GM23248 (cell line): ENCODE measurements around the gene PCDHB6. TPM values are rescaled to one million over a fixed set of nuclear protein-coding genes. Genes with fewer than 3 reads are reported as not detected.
"Not testable (repeated sequence)": the region's sequence is repeated elsewhere in the genome, so short reads cannot be mapped to it uniquely, and the experiment has no call there.

ENCODE experiments used
- DNase-seq: peaks from one replicate; pipeline ENCODE4 v3.0.0-alpha.2; 2015
- H2AFZ ChIP-seq: fragments of 200-600 bp; sonication (generic); 2 replicates; pipeline ENCODE4 v1.6.1; 2016; ENCODE audit warnings: antibody characterized with exemption
- H3F3A ChIP-seq: fragments of 200-600 bp; sonication (generic); 2 replicates; pipeline ENCODE4 v1.6.1; 2016; ENCODE audit warnings: mild to moderate bottlenecking, antibody characterized with exemption, mixed run types; ENCODE audit not compliant: insufficient read depth
- H3K27ac ChIP-seq: fragments of 200-600 bp; sonication (generic); 2 replicates; pipeline ENCODE4 v1.5.1; 2016; ENCODE audit warnings: mild to moderate bottlenecking
- H3K27me3 ChIP-seq: fragments of 200-600 bp; sonication (generic); replicated peaks from 2 replicates; pipeline ENCODE4 v1.6.1; 2016; ENCODE audit warnings: mild to moderate bottlenecking; ENCODE audit not compliant: insufficient read depth
- H3K36me3 ChIP-seq: fragments of 200-600 bp; sonication (generic); 2 replicates; pipeline ENCODE4 v1.6.1; 2016; ENCODE audit warnings: low read depth, mild to moderate bottlenecking
- H3K4me1 ChIP-seq: fragments of 200-600 bp; sonication (generic); 2 replicates; pipeline ENCODE4 v1.6.1; 2016; ENCODE audit warnings: mild to moderate bottlenecking; ENCODE audit not compliant: insufficient read depth
- H3K4me2 ChIP-seq: fragments of 200-600 bp; sonication (generic); one replicate; pipeline ENCODE4 v1.6.1; 2016; ENCODE audit warnings: mild to moderate bottlenecking; ENCODE audit not compliant: unreplicated experiment
- H3K4me3 ChIP-seq: fragments of 200-600 bp; sonication (generic); 2 replicates; pipeline ENCODE4 v1.5.1; 2016; ENCODE audit warnings: mild to moderate bottlenecking
- H3K79me2 ChIP-seq: fragments of 200-600 bp; sonication (generic); 2 replicates; pipeline ENCODE4 v1.6.1; 2016; ENCODE audit warnings: mild to moderate bottlenecking; ENCODE audit not compliant: insufficient read depth
- H3K9ac ChIP-seq: fragments of 200-600 bp; sonication (generic); 2 replicates; pipeline ENCODE4 v1.6.1; 2016; ENCODE audit warnings: mild to moderate bottlenecking
- H3K9me2 ChIP-seq: fragments of 200-600 bp; sonication (generic); 2 replicates; pipeline ENCODE4 v1.6.1; 2016; ENCODE audit warnings: mixed run types, mild to moderate bottlenecking, moderate library complexity; ENCODE audit not compliant: insufficient read depth
- H3K9me3 ChIP-seq: fragments of 200-600 bp; sonication (generic); one replicate; pipeline ENCODE4 v1.6.1; 2017; ENCODE audit warnings: low read depth
- H4K20me1 ChIP-seq: fragments of 200-600 bp; sonication (generic); 2 replicates; pipeline ENCODE4 v1.6.0; 2016; ENCODE audit not compliant: insufficient read depth
- EZH2 ChIP-seq: fragments of 200-600 bp; sonication (generic); IDR thresholded peaks from 2 replicates; pipeline ENCODE4 v1.6.1; 2018; ENCODE audit warnings: antibody characterized with exemption, mild to moderate bottlenecking; ENCODE audit not compliant: insufficient read depth, poor library complexity, severe bottlenecking
- EZH2phosphoT487 ChIP-seq: fragments of 200-600 bp; sonication (generic); IDR thresholded peaks from 2 replicates; pipeline ENCODE4 v1.6.1; 2018; ENCODE audit warnings: antibody characterized with exemption, moderate library complexity, mild to moderate bottlenecking, low read depth; ENCODE audit not compliant: insufficient read depth
- WGBS, 2 experiments: methylation state at CpG; one replicate each; pipeline ENCODE4 v1.1.6; 2015 to 2017; ENCODE audit warnings: low lambda C conversion rate in 2 of 2, low coverage in 1 of 2; ENCODE audit errors: missing lambda C conversion rate in 2 of 2; 5-methylcytosine and 5-hydroxymethylcytosine counted together
- in situ Hi-C: fragments of 300-500 bp; cut with MboI; formaldehyde crosslinking; loops from 2 replicates; pipeline ENCODE4 v1.15.0; 2020
- polyA plus RNA-seq: library from polyadenylated mRNA; unstranded; fragments of >200 nt; fragmentation: Nextera tagmentation; extraction: Ambion mirVana; gene quantifications from 2 replicates; pipeline ENCODE4 v1.2.1, GENCODE V29; 2016
- total RNA-seq: library from RNA; depleted of rRNA; stranded (reverse); fragments of >200 nt; shearing (Covaris generic); gene quantifications from 2 replicates; pipeline ENCODE4 v1.2.3, GENCODE V29; 2014

The PCDHB6 gene
- total and polyA plus RNA-seq, 2 experiments from 2014 or later: 0.10 to 0.22 TPM

- in situ Hi-C loops: no loop called here
- WGBS, 2 experiments: 29 to 34% methylated on average over 33 of the region's 33 CpGs
- no peaks in the 10 kb centered on the region for H3K79me2 ChIP-seq
- DNase-seq: no peak
- H2AFZ ChIP-seq: no peak overlapping the region
- no peaks in the 10 kb centered on the region for H3K36me3 ChIP-seq
- no peaks in the 10 kb centered on the region for H3K27me3 ChIP-seq
- H3K4me1 ChIP-seq: no peaks in the 10 kb centered on the region
- H3K4me3 ChIP-seq: 0 out of 2 replicates have a peak overlapping the region, but pooled peaks have one; percentile 29
- H4K20me1 ChIP-seq: no peaks in the 10 kb centered on the region
- no peak overlapping the region for H3K27ac ChIP-seq
- no peaks in the 10 kb centered on the region for H3K9me3 ChIP-seq
- no peak overlapping the region for H3K9ac ChIP-seq
- peak overlapping the region; percentile 35 for H3K4me2 ChIP-seq
- H3F3A ChIP-seq: no peaks in the 10 kb centered on the region
- TF ChIP-seq EZH2phosphoT487 (no peak), EZH2 (no peak)
- H3K9me2 ChIP-seq: no peaks in the 10 kb centered on the region
Measured at GRCh38 chr5:141150224-141150992, 551 bp downstream of the PCDHB6 start.

- Histone ChIP-seq H4K20me1 (no peaks in the 10 kb centered on the region), H3K4me3 (no peak overlapping the region), H2AFZ (no peak overlapping the region), H3K79me2 (no peaks in the 10 kb centered on the region), H3K9me3 (no peaks in the 10 kb centered on the region), H3K9me2 (no peaks in the 10 kb centered on the region), H3F3A (no peaks in the 10 kb centered on the region), H3K4me1 (no peaks in the 10 kb centered on the region), H3K27ac (no peak overlapping the region), H3K36me3 (no peaks in the 10 kb centered on the region), H3K27me3 (no peaks in the 10 kb centered on the region), H3K9ac (no peak overlapping the region), H3K4me2 (no peak overlapping the region)
- no peak for TF ChIP-seq EZH2phosphoT487
- no peak for TF ChIP-seq EZH2
- DNase-seq: no peak
- 19 to 28% methylated on average over 13 of the region's 13 CpGs for WGBS, 2 experiments
- in situ Hi-C loops: no loop called here
Measured at GRCh38 chr5:141150993-141151325, 1.1 kb downstream of the PCDHB6 start.

GRCh38 chr5:141151632-141152031, 1.8 kb downstream of the PCDHB6 start:
- in situ Hi-C loops, H3K4me1 ChIP-seq: not testable (repeated sequence)
- WGBS, 2 experiments: 44 to 47% methylated on average over 33 to 39 of the region's 41 CpGs

GRCh38 chr5:141152096-141152495, 2.2 kb downstream of the PCDHB6 start:
- in situ Hi-C loops, H4K20me1 ChIP-seq: not testable (repeated sequence)
- WGBS, 2 experiments: 28 to 31% methylated on average over 21 to 27 of the region's 36 CpGs

More at GRCh38 chr5:141151632-141152031, 1.8 kb downstream of the PCDHB6 start:
- not testable (repeated sequence) for H3K9ac ChIP-seq, H3K27me3 ChIP-seq, H3K9me2 ChIP-seq, H3K9me3 ChIP-seq, H3K27ac ChIP-seq, H3K4me2 ChIP-seq, H3K4me3 ChIP-seq, H3F3A ChIP-seq, H2AFZ ChIP-seq, DNase-seq, H3K36me3 ChIP-seq, H4K20me1 ChIP-seq, H3K79me2 ChIP-seq

More at GRCh38 chr5:141152096-141152495, 2.2 kb downstream of the PCDHB6 start:
- H3K4me1 ChIP-seq, H3K9me3 ChIP-seq, H3K27ac ChIP-seq, H3K36me3 ChIP-seq, DNase-seq, H2AFZ ChIP-seq, H3K9ac ChIP-seq, H3K4me3 ChIP-seq, H3K79me2 ChIP-seq, H3K4me2 ChIP-seq, H3K27me3 ChIP-seq, H3F3A ChIP-seq, H3K9me2 ChIP-seq: not testable (repeated sequence)
